ENCODE measurements around the gene RASL10B.
A peak's percentile ranks its signal among the peaks of the same experiment; 100 is the strongest.

The RASL10B gene

DNA sequence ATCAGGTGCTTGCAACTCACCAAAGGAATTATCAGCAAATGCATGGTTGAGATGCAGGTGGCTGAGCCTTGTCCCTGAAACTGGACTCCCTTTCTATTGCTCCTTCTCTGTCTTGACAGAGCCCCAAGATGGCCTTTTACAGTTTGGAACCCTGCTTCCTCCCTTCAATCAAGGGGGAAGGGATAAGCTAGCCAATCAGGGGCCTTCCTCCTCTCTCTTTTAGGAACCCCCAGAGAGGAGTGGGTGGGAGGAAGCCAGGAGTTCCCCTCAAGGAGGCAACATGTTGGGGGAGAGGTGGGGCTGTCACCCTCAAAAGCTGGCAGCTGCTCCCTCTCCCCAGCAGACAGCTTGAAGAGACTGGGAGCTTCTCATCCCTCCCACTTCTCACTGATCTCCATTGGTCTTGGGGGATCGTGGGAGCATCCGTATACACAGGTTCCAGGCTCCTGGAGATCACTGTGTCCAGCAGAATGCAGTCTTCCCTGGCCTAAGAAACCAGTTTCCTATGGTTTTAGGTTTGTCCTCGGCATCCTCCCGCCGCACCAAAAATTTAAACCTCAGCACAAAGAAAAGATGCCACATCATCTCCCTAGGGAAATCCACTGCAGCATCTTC lies 7.2 kb downstream of the RASL10B start:
- DNase-seq (ENCODE audit: low read depth, low spot score): no peak
- in situ Hi-C loops (cut with HindIII; ENCODE audit: low sequenced_read_pairs): no loop called here
- TF ChIP-seq, protein P1, sequence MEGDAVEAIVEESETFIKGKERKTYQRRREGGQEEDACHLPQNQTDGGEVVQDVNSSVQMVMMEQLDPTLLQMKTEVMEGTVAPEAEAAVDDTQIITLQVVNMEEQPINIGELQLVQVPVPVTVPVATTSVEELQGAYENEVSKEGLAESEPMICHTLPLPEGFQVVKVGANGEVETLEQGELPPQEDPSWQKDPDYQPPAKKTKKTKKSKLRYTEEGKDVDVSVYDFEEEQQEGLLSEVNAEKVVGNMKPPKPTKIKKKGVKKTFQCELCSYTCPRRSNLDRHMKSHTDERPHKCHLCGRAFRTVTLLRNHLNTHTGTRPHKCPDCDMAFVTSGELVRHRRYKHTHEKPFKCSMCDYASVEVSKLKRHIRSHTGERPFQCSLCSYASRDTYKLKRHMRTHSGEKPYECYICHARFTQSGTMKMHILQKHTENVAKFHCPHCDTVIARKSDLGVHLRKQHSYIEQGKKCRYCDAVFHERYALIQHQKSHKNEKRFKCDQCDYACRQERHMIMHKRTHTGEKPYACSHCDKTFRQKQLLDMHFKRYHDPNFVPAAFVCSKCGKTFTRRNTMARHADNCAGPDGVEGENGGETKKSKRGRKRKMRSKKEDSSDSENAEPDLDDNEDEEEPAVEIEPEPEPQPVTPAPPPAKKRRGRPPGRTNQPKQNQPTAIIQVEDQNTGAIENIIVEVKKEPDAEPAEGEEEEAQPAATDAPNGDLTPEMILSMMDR (IDR thresholded peaks at IDR 0.05; ENCODE audit: low read depth, low read length): no peak
- no peak overlapping the region for H3K4me3 ChIP-seq (ENCODE audit: low read depth, low read length)

DNA sequence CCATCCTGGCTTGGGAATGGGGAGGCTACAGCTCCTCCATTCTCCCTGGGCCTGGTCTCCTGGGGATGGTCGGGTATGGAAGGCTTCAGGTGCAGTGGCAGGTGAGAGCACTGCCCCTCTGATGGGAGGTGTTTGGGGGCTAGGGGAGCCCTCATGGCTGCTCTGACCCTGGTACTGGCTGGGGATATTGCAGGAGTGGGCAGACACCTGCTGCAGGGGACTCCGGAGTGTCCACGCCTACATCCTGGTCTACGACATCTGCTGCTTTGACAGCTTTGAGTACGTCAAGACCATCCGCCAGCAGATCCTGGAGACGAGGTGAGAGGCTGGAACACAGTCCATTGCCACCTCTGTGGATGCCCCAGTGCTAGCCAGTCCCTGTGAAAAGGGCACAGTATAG lies 8.8 kb downstream of the RASL10B start:
- DNase-seq (ENCODE audit: low read depth, low spot score): no peak
- no peak overlapping the region for H3K4me3 ChIP-seq (ENCODE audit: low read depth, low read length)
- TF ChIP-seq, protein P1 (IDR thresholded peaks at IDR 0.05; ENCODE audit: low read depth, low read length): no peak
- in situ Hi-C loops (cut with HindIII; ENCODE audit: low sequenced_read_pairs): no loop called here

DNA sequence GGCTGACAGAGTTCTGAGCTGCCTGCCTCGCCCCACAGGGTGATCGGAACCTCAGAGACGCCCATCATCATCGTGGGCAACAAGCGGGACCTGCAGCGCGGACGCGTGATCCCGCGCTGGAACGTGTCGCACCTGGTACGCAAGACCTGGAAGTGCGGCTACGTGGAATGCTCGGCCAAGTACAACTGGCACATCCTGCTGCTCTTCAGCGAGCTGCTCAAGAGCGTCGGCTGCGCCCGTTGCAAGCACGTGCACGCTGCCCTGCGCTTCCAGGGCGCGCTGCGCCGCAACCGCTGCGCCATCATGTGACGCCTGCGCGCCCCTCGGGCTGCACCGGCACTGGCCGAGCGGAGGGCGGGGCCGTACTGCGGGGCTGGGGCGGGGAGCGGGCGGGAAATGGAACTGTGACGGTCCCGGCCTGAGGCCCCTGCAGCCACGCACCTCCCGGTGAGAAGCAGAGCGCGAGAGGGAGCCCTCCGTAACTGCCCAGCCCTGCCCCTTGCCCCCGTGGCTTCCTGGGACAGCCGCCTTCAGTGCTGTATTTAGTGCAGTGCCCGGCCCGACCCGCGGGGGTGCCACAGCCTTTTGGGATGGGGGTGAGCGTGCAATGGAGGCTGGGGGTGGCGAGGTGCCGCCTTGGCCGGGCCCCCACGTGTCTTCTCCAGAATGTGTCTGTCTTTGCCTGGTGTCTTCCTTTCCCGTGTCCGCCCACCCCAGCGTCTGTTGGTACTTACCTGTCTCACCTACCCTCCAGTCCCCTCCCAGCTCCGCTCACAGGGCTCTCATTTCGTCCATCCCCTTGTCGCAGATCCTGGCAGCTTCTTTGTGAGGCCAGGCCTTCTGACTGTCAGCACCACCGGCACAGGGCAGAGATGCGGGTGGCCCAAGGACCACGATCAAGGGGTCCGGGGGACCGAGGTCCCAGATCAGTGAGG lies 9.8 kb downstream of the RASL10B start:
- no peak for DNase-seq (ENCODE audit: low read depth, low spot score)
- TF ChIP-seq, protein P1 (IDR thresholded peaks at IDR 0.05; ENCODE audit: low read depth, low read length): no peak
- in situ Hi-C loops (cut with HindIII; ENCODE audit: low sequenced_read_pairs): no loop called here
- H3K4me3 ChIP-seq (ENCODE audit: low read depth, low read length): no peak overlapping the region

DNA sequence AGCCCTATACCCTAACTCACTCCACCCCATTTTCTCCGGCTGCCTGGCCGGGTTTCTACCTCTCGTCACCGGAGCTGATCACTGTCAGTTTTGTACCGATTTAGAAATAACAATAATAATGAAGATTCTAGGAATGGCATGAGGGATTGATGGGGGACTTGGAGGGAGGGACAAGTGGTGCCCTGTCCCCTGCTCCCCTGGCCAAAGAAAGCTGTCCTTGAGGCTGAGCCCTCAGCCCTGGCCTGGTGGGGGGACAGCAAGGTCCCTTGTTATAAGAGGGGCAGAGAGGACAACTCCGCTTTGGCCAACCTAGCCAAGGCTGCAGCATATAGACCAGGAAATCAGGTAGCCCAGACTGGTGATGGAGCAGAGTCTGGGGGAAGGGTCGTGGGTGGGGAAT lies 11.1 kb downstream of the RASL10B start:
- in situ Hi-C loops (cut with HindIII; ENCODE audit: low sequenced_read_pairs): no loop called here
- TF ChIP-seq, protein P1 (IDR thresholded peaks at IDR 0.05; ENCODE audit: low read depth, low read length): no peak
- no peak overlapping the region for H3K4me3 ChIP-seq (ENCODE audit: low read depth, low read length)
- no peak for DNase-seq (ENCODE audit: low read depth, low spot score)

DNA sequence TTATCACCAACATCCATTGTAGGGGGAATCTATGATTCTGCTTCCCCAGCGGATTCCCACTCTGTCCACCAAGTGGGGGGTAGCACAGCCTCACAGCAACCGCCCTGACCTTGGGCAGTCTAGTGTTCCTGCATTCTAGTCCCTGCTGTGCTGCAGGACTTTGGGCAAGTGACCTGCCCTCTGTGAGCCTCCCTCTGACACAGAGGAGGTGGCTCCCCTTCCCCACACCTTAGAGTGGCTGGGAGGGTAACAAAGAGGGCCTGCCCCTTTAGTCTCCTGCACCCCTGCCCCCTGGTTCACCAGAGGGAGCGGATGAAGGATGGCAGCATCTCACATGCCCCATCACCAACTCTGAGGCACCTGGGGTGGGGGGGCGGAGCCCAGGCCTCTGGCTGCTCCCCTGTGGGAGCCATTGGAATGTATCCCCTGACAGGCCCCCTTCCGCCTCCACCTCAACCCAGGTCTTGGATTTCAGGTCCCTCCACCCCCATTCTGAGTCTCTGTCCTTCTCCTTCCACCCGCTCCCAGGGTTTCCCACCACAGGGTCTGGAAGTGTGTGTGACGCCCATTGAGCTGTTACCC lies 11.5 kb downstream of the RASL10B start:
- no peak overlapping the region for H3K4me3 ChIP-seq (ENCODE audit: low read depth, low read length)
- TF ChIP-seq, protein P1 (IDR thresholded peaks at IDR 0.05; ENCODE audit: low read depth, low read length): no peak
- no peak for DNase-seq (ENCODE audit: low read depth, low spot score)
- in situ Hi-C loops (cut with HindIII; ENCODE audit: low sequenced_read_pairs): no loop called here

DNA sequence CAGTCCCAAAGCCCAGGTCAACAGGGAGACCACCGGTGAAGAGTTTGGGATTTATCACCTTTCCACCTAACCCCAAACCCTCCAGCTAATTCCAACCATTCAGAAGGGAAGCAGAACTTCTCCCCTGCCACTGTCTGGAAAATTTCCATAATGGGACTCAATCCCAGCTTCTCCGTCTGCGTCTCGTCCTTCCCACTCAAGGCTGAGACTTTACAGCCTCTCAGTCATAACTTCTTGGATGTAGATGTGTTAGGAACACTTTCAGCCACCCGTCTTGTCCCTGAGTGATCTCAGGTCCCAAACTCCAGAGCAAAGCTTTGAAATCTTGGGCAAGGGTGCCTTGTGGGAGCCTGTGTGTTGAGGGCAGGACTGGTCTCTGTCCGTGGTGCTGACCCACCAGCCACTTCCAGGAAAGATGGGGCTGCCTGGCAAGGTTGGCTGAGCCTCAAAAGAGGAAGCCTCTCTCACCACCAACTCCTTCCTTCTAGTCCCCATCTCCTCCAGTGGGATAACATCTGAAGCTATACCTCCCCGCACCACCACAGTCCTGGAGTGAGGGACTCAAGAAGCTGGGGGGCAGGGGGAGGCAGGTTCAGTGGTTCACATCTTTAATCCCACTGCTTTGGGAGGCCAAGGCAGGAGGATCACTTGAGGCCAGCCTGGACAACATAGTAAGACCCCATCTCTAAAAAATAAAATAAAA lies 12.3 kb downstream of the RASL10B start:
- TF ChIP-seq, protein P1 (IDR thresholded peaks at IDR 0.05; ENCODE audit: low read depth, low read length): no peak
- in situ Hi-C loops (cut with HindIII; ENCODE audit: low sequenced_read_pairs): no loop called here
- no peak overlapping the region for H3K4me3 ChIP-seq (ENCODE audit: low read depth, low read length)
- peak; percentile 39 for DNase-seq (ENCODE audit: low read depth, low spot score)

Data from astrocyte of the spinal cord (primary cell).